Progenitor cell of endocrine pancreas (in vitro differentiated cells): Measurements from ENCODE around the gene NPAS2. TPM values are rescaled to one million over a fixed set of nuclear protein-coding genes. Genes with fewer than 3 reads are reported as not detected.

ENCODE experiments used
- DNase-seq: peaks from one replicate; pipeline ENCODE4 v3.0.0; 2021; ENCODE audit warnings: low spot score; ENCODE audit not compliant: unreplicated experiment
- H3K27ac Mint-ChIP-seq: 2 replicates; pipeline ENCODE4 v1.8.0; 2021; ENCODE audit warnings: mild to moderate bottlenecking, moderate library complexity, mixed read lengths
- H3K27me3 Mint-ChIP-seq: 2 replicates; pipeline ENCODE4 v1.8.0; 2021; ENCODE audit warnings: mixed read lengths
- H3K36me3 Mint-ChIP-seq: 2 replicates; pipeline ENCODE4 v1.8.0; 2022; ENCODE audit warnings: mixed read lengths; ENCODE audit not compliant: insufficient read depth
- H3K4me1 Mint-ChIP-seq: 2 replicates; pipeline ENCODE4 v1.8.0; 2021; ENCODE audit warnings: low read depth, mixed read lengths
- H3K4me3 Mint-ChIP-seq: 2 replicates; pipeline ENCODE4 v1.8.0; 2021; ENCODE audit warnings: low read depth, mild to moderate bottlenecking, moderate library complexity, mixed read lengths
- H3K9me3 Mint-ChIP-seq: 2 replicates; pipeline ENCODE4 v1.8.0; 2021; ENCODE audit warnings: low read depth, mixed read lengths
- total RNA-seq: library from RNA; stranded (reverse); gene quantifications from 2 replicates; pipeline ENCODE4 v1.2.1, GENCODE V29; 2021
- TF ChIP-seq, protein P1 (sequence below): fragments of 200-600 bp; sonication (generic); IDR thresholded peaks from one replicate; pipeline ENCODE4 v1.5.0; 2021; ENCODE audit warnings: antibody characterized with exemption, mild to moderate bottlenecking; ENCODE audit not compliant: unreplicated experiment

The NPAS2 gene
- total RNA-seq, 1 donor from 2014 or later = 0.84 TPM

DNA sequence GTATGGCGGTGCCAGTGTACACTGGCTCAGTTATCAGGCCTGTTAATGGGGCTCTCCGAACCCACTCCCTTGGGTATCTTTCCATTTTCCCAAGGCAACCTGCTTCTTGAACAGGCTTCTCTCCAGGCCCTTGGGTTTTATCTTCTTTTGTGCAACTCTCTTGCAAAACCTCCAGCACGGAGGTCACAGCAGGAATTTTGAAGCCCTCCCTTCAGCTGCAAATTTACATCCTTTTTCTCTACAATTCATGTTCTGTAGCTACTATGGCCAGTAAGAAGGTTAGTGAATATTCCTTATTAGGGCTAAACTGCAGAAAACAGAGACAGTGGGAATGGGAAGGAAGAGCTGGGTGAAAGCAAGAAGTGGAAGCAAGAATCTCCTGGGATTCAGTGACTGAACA, 10.4 kb upstream of the NPAS2 start:
- no peak for DNase-seq
- Mint-ChIP-seq H3K4me1 (no peaks in the 10 kb centered on the region), H3K9me3 (no peaks in the 10 kb centered on the region), H3K27ac (no peak overlapping the region), H3K27me3 (peaks cover 45% of the 10 kb centered on the region), H3K36me3 (no peaks in the 10 kb centered on the region), H3K4me3 (no peak overlapping the region)
- TF ChIP-seq, protein P1, sequence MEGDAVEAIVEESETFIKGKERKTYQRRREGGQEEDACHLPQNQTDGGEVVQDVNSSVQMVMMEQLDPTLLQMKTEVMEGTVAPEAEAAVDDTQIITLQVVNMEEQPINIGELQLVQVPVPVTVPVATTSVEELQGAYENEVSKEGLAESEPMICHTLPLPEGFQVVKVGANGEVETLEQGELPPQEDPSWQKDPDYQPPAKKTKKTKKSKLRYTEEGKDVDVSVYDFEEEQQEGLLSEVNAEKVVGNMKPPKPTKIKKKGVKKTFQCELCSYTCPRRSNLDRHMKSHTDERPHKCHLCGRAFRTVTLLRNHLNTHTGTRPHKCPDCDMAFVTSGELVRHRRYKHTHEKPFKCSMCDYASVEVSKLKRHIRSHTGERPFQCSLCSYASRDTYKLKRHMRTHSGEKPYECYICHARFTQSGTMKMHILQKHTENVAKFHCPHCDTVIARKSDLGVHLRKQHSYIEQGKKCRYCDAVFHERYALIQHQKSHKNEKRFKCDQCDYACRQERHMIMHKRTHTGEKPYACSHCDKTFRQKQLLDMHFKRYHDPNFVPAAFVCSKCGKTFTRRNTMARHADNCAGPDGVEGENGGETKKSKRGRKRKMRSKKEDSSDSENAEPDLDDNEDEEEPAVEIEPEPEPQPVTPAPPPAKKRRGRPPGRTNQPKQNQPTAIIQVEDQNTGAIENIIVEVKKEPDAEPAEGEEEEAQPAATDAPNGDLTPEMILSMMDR = no peak

DNA sequence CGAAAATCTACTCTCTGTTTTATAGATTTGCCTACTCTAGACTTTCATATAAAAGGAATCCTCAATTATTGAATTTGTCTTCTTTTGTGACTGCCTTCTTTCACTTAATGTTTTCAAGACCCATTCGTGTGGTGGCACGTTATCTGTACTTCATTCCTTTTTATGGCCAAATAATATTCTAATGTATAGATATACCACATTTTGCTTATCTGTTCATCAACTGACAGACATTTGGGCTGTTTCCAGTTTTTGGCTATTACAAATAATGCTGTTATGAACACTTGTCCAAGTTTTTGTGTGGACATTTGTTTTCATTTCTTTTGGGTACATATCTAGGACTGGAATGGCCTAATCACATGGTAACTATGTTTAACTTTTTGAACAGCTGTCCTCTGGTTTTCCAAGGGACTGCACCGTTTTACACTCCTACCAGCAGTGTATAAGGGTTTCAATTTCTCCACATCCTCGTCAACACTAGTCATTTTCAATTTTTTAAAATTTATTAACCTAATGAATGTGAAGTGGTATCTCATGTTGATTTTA, 9.3 kb upstream of the NPAS2 start:
- Mint-ChIP-seq H3K4me1 (no peaks in the 10 kb centered on the region), H3K36me3 (no peaks in the 10 kb centered on the region), H3K27me3 (peaks cover 51% of the 10 kb centered on the region), H3K27ac (no peak overlapping the region), H3K4me3 (no peak overlapping the region), H3K9me3 (no peaks in the 10 kb centered on the region)
- TF ChIP-seq, protein P1 = no peak
- DNase-seq = no peak

DNA sequence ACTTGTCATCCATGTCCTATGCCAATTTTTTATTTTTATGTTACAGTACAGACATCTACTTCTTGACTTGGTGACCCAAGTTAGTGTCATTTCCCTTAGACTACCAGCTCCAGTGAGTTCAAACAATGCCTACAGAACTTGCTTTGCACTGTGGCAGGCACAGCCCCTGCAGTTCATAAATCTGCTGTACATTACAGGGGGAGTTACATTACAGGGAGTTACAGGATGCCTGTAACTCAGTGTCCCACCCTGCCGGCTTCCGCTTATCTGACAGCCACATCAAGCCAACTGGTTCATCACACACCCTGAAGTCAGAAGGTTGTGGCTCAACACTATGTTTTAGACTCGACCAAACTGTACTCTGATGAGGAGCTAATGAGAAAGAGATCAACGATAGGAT, 7.8 kb upstream of the NPAS2 start:
- H3K36me3 Mint-ChIP-seq = no peaks in the 10 kb centered on the region
- H3K27ac Mint-ChIP-seq = no peak overlapping the region
- TF ChIP-seq, protein P1 = no peak
- no peaks in the 10 kb centered on the region for H3K9me3 Mint-ChIP-seq
- H3K27me3 Mint-ChIP-seq = peaks cover 58% of the 10 kb centered on the region
- no peaks in the 10 kb centered on the region for H3K4me1 Mint-ChIP-seq
- DNase-seq = no peak
- H3K4me3 Mint-ChIP-seq = no peak overlapping the region

DNA sequence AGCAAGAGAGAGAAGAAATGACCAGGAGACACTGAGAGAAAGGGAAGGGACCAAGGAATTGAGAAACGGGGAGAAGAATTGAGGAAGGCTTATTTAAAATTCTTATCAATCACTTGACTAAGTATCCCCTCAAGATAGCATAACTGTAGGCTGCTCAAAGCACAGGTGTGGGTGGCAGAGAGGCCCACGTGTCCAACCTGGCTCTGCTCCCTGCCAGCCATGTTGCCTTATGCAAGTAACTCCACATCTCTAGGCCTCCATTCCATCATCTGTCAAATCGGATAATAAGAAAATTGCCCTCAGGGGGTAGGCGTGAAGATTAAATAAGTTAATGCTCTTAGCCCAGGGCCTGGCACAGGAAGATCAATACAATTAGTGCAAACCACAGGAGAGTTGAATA, 7.4 kb upstream of the NPAS2 start:
- no peaks in the 10 kb centered on the region for H3K4me1 Mint-ChIP-seq
- no peak overlapping the region for H3K4me3 Mint-ChIP-seq
- no peak overlapping the region for H3K27ac Mint-ChIP-seq
- TF ChIP-seq, protein P1 = no peak
- no peaks in the 10 kb centered on the region for H3K36me3 Mint-ChIP-seq
- DNase-seq = no peak
- H3K9me3 Mint-ChIP-seq = no peaks in the 10 kb centered on the region
- H3K27me3 Mint-ChIP-seq = peaks cover 60% of the 10 kb centered on the region

DNA sequence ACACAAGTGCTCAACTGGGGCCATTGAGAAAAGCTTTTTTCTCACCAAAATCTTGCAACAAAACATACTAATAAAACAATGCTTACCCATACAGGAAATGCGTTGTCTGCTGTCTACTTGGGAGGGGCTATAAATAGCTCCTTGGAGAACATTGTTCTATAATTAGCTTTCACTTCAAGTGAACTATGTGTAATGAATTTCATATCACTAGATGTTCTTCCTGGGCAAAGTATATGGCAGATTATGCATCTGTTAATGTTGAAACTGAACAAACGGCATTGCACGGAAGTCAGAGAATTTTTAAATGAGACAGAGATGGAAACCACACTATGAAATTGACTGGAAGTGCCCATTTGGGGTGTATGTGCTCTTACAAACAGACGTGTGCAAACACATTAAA, 6.4 kb upstream of the NPAS2 start:
- Mint-ChIP-seq H3K4me3 (no peak overlapping the region), H3K4me1 (no peaks in the 10 kb centered on the region), H3K27ac (no peak overlapping the region), H3K9me3 (no peaks in the 10 kb centered on the region), H3K36me3 (no peaks in the 10 kb centered on the region), H3K27me3 (peaks cover 66% of the 10 kb centered on the region)
- TF ChIP-seq, protein P1 = no peak
- DNase-seq = no peak
